Stomach (tissue), 9 donors: ENCODE results near the gene BRWD1. TPM values are rescaled to one million over a fixed set of nuclear protein-coding genes. Genes with fewer than 3 reads are reported as not detected.

Experiments
- DNase-seq, 2 donors: peaks; one replicate each; pipeline versions ENCODE4 v3.0.0 to v3.0.0-alpha.2; 2013 to 2019
- H3K27ac ChIP-seq, 5 donors: fragments of 200-600 bp in 4 of 5; sonication (generic) in 4 of 5; one replicate each; pipeline ENCODE4 v1.5.1; 2013 to 2019; ENCODE audit warnings: mild to moderate bottlenecking in 1 of 5, moderate library complexity in 1 of 5
- H3K27me3 ChIP-seq, 3 donors: fragments of 200-600 bp; sonication (generic); one replicate each; pipeline ENCODE4 v1.5.1; 2017 to 2019; ENCODE audit warnings: mixed run types in 1 of 3
- H3K36me3 ChIP-seq, 4 donors: fragments of 200-600 bp; sonication (generic); 1 replicate in 3 of 4; 2 replicates in 1 of 4; pipeline ENCODE4 v1.5.1; 2016 to 2019
- H3K4me1 ChIP-seq, 4 donors: fragments of 200-600 bp; sonication (generic); one replicate each; pipeline ENCODE4 v1.5.1; 2016 to 2019
- H3K4me3 ChIP-seq, 4 donors: fragments of 200-600 bp; sonication (generic) in 3 of 4; one replicate each; pipeline ENCODE4 v1.5.1; 2016 to 2019; ENCODE audit warnings: mild to moderate bottlenecking in 1 of 4
- H3K9me3 ChIP-seq, 4 donors: fragments of 200-600 bp; sonication (generic); one replicate each; pipeline ENCODE4 v1.5.1; 2016 to 2019
- CTCF ChIP-seq, 7 experiments: fragments of 450-650 bp in 4 of 7; fragments of 200-600 bp in 3 of 7; sonication (generic) in 3 of 7; IDR thresholded peaks; one replicate each; pipeline ENCODE4 v1.5.1; 2016 to 2019; ENCODE audit warnings: antibody characterized with exemption in 7 of 7, control low read depth in 2 of 7, mild to moderate bottlenecking in 1 of 7
- EP300 ChIP-seq: sonication (generic); formaldehyde crosslinking; IDR thresholded peaks from one replicate; pipeline ENCODE4 v1.6.1; 2017; ENCODE audit warnings: antibody characterized with exemption
- POLR2A ChIP-seq, 4 donors: fragments of 450-650 bp; IDR thresholded peaks; one replicate each; pipeline ENCODE4 v1.6.1; 2016; ENCODE audit warnings: antibody characterized with exemption in 4 of 4, control low read depth in 2 of 4, mild to moderate bottlenecking in 1 of 4, moderate library complexity in 1 of 4
- POLR2AphosphoS5 ChIP-seq, 3 donors: sonication (generic); formaldehyde crosslinking; IDR thresholded peaks; one replicate each; pipeline ENCODE4 v1.6.1; 2016; ENCODE audit warnings: antibody characterized with exemption in 3 of 3
- WGBS, 5 donors: extraction: QIAGEN DNeasy Blood & Tissue Kit in 3 of 5; methylation state at CpG; one replicate each; pipeline versions ENCODE4 v1.1.5 to v1.1.7; 2013 to 2018; 5-methylcytosine and 5-hydroxymethylcytosine counted together
- intact Hi-C: fragments of 100-400 bp; cut with DNase I; formaldehyde crosslinking; loops from one replicate; pipeline ENCODE4 v1.15.1; 2023; ENCODE audit warnings: low total_unique reads
- polyA plus RNA-seq, 3 donors: library from polyadenylated mRNA; stranded (reverse); fragments of 200-250 nt; gene quantifications; one replicate each; pipeline ENCODE4 v1.2.3, GENCODE V29; 2013
- total RNA-seq, 5 donors: library from RNA; depleted of rRNA; stranded (reverse); fragments of >200 nt; gene quantifications; one replicate each; pipeline versions ENCODE4 v1.1.0 to v1.2.3, GENCODE V29; 2014 to 2016
- donor health status: healthy with polysubstance abuse.
- donor health status: Bipolar disorder and iron deficiency.
- donor health status: healthy.

The BRWD1 gene
- total and polyA plus RNA-seq, 8 donors = 5.9 to 216 (median 56.9) TPM

- H3K4me1 ChIP-seq = no peaks in the 10 kb centered on the region
- 83 to 97% (median 93%) methylated on average over 2 of the region's 2 CpGs for WGBS, 5 donors
These were observed 160.1 kb downstream of the BRWD1 start for GRCh38 chr21:39153373-39153772.

GRCh38 chr21:39152271-39152670 lies 161.2 kb downstream of the BRWD1 start:
- 76 to 96% (median 91%) methylated on average over 2 of the region's 2 CpGs for WGBS, 5 donors
- no peak for DNase-seq
- Histone ChIP-seq H3K27me3 (no peaks in the 10 kb centered on the region), H3K27ac (no peak overlapping the region), H3K4me3 (no peak overlapping the region), H3K9me3 (no peaks in the 10 kb centered on the region), H3K36me3 (no peaks in the 10 kb centered on the region), H3K4me1 (no peaks in the 10 kb centered on the region)
- TF ChIP-seq EP300 = no peak
- intact Hi-C loops = no loop called here

More at GRCh38 chr21:39153373-39153772, 160.1 kb downstream of the BRWD1 start:
- TF ChIP-seq EP300 (no peak), POLR2AphosphoS5 (IDR thresholded peaks at IDR 0.05) (no peak)
- Histone ChIP-seq H3K36me3 (no peaks in the 10 kb centered on the region), H3K4me3 (no peak overlapping the region), H3K27ac (no peak overlapping the region), H3K27me3 (no peaks in the 10 kb centered on the region), H3K9me3 (no peaks in the 10 kb centered on the region)
- no peak for DNase-seq
- intact Hi-C loops = no loop called here

- intact Hi-C loops = no loop called here
- Histone ChIP-seq H3K36me3 (no peaks in the 10 kb centered on the region), H3K4me3 (no peak overlapping the region), H3K27me3 (no peaks in the 10 kb centered on the region), H3K9me3 (no peaks in the 10 kb centered on the region), H3K27ac (no peak overlapping the region), H3K4me1 (no peaks in the 10 kb centered on the region)
- DNase-seq = no peak
- TF ChIP-seq POLR2AphosphoS5 (IDR thresholded peaks at IDR 0.05) = no peak
- no peak for TF ChIP-seq EP300
- TF ChIP-seq CTCF (IDR thresholded peaks at IDR 0.05) = no peak
- TF ChIP-seq POLR2A (IDR thresholded peaks at IDR 0.05) = no peak
These were observed 162.6 kb downstream of the BRWD1 start for GRCh38 chr21:39150877-39151276.

- Histone ChIP-seq H3K4me3 (no peak overlapping the region), H3K9me3 (no peaks in the 10 kb centered on the region), H3K36me3 (no peaks in the 10 kb centered on the region), H3K27ac (no peak overlapping the region), H3K4me1 (no peaks in the 10 kb centered on the region), H3K27me3 (no peaks in the 10 kb centered on the region)
- DNase-seq = no peak
- TF ChIP-seq EP300 (no peak), POLR2A (IDR thresholded peaks at IDR 0.05) (no peak), POLR2AphosphoS5 (IDR thresholded peaks at IDR 0.05) (no peak), CTCF (IDR thresholded peaks at IDR 0.05) (no peak)
- WGBS, 5 donors = 89 to 95% (median 92%) methylated on average over 6 of the region's 6 CpGs
- intact Hi-C loops = no loop called here
These were observed 163.1 kb downstream of the BRWD1 start for GRCh38 chr21:39150316-39150715.

- no peak for DNase-seq
- no peak for TF ChIP-seq POLR2A (IDR thresholded peaks at IDR 0.05)
- TF ChIP-seq EP300 = no peak
- no peak for TF ChIP-seq POLR2AphosphoS5 (IDR thresholded peaks at IDR 0.05)
- no peak for TF ChIP-seq CTCF (IDR thresholded peaks at IDR 0.05)
- H3K4me1 ChIP-seq = no peaks in the 10 kb centered on the region
- intact Hi-C loops = no loop called here
- no peaks in the 10 kb centered on the region for H3K9me3 ChIP-seq
- H3K27me3 ChIP-seq = no peaks in the 10 kb centered on the region
- no peak overlapping the region for H3K4me3 ChIP-seq
- no peaks in the 10 kb centered on the region for H3K36me3 ChIP-seq
- H3K27ac ChIP-seq = no peak overlapping the region
These were observed 163.6 kb downstream of the BRWD1 start for GRCh38 chr21:39149882-39150281.
